Stimulated activated CD8-positive, alpha-beta memory T cell treated with anti-CD3 and anti-CD28 coated beads, Interleukin-15, amount 100 ng/mL, for 48 hours (primary cell): ENCODE measurements around the gene ATF3.

ENCODE experiments used
- DNase-seq, 2 donors: peaks; one replicate each; pipeline ENCODE4 v3.0.0-alpha.2; 2020; ENCODE audit warnings: low read depth in 2 of 2

ATF3 gene

DNA sequence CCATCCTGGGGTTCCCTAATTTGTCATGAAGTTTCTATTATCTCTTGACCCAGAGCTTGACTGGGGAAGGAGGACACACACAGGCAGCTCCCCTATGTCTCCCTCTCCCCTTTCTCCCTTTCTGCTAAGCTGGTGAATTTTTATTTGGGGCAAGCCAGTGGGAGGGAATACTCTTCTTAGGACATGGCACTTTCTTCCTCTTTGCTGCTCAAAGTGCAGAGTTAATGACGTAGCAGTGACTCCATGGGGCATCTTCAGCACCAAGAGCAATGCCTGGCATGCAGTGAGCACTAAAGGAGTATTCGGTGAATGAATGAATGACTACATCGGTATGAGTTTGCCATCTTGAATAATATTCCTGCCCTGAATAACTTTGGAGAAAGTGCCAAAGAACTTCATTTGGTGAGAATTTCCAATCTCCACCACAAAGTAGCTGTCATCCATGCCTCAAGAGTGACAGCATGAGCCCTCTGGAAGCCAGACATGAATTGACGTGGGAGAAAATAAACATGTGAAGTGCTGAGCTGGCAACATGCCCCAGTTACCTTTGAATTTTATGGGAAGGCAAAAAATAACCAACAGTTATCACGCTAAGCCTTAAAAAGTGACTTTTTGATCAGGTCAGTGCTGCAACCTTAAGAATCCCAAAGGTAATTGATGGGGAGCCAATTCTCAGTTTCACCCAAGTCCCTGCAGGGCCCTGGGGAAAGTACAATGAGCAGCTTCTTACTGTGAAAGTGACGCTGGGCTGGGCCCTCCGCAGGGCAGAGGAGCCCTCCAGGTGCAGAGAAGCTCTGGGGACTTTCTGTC, 22.1 kb upstream of the ATF3 start:
- DNase-seq, result no peak

DNA sequence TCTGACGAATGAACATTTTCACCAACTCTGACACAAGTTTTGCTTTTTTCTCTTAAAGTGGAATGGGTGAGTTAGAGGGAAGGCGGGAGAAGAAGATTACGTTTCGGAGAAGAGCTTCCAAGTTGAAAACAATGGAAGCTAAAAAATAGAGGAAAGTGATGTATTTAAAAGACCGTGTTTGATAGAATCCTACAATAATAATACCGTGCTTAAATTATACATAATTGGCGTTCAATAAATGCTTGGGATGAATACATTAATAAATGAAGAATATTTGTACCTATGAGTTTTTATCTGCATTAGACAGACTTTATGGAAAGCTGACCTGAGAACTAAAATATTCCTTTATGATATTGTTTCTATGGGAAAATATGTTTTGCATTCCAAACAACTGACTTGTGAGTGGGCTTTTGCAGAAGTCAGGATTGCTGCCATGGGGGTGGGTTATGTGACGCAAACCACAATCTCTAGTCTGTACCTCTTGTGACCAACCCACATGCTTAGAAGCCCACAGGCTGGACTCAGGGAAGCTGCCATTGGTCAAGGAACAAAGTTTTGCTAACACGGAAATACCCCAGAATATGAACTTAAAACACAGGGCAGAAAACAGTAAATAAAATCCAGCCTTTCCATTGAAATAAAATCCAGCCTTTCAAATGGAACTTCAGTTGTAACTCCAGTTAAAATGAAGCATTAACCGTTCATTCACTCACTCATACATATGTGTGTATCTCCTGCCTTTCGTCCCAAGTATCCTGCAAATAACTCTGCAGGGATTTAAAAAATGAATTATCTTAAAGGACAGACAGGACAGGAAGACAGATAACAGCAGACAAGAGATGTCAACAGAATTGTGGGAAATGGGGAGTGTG, 21.3 kb upstream of the ATF3 start:
- no peak for DNase-seq

DNA sequence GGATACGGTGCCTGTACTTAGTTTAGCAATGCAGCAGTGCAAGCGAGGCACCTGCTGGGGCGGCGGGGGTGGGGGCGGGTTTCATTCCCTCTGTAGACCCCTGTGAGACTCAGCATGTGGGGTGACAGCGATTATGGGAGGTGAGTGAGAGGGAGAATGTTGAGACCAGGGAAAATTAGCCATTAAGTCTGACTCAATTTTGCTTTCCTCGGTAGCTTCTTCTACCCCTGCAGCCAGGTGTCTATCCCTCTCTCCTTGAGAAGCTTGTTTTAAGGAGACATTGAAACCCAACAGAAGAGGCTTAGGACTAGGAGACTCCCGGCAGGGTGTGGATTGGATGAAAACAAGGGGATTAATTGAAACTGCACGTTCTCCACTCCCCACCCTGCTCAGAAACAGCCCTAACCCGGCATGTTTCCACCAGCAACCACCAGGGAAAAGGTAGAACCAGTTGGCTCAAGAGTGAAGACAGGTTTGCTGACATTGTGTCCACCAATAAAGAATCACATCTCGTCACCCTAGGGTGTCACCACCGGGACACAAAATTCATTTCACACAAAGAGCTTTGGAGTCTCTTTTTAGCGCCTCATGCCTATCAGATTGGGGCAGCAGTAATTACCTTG, 20.6 kb upstream of the ATF3 start:
- DNase-seq, result no peak

DNA sequence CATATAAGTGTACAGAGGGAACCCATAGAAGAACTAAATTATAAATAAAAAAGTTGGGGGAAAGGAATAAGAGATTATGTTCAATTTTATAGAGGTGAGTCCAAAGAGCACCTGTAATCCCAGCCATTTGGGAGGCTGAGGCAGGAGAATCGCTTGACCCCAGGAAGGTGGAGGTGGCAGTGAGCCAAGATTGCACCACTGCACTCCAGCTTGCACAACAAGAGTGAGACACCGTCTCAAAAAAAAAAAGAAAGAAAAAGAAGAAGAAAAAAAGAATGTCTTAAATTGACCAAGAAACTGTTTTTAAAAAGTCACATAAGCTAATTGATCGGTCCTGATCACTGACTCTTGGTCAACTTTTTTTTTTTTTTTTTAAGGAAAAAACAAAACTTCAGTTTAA, 19.1 kb upstream of the ATF3 start:
- no peak for DNase-seq

DNA sequence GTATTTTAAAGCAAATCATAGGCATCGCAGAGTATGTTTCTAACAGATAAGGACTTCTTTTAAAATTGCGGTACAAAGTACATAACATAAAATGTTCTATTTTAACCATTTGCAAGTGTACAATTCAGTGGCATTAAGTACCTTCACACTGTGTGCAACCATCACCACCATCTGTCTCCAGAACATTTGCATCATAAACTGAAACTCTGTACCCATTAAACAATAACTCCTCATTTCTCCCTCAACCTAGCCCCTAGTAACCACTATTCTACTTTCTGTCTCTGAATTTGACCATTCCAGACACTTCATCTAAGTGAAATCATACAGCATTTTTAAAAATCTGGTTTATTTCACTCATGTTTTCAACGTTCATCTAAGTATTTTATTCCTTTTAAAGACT, 16.6 kb upstream of the ATF3 start:
- no peak for DNase-seq

DNA sequence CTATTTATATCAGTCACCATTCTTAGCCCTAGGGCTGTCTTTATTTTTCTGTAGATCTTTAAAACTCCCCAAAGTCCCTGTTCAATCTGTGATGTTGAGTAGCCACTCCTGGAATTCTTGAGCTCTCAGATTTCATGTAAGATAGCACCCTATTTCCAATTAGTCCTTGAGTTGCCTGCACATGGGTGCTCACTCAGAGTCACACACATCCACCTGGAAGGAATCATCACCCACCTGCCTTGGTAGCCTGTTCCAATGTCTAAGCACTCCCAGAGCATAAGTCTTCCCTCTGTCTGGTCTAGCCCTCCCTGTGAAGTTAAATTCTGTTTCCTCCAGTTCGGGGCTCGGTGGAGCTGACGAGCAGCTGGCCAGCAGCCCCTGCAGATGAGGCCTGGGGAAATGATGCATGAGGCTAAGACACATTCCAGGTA, 14.7 kb upstream of the ATF3 start:
- no peak for DNase-seq

DNA sequence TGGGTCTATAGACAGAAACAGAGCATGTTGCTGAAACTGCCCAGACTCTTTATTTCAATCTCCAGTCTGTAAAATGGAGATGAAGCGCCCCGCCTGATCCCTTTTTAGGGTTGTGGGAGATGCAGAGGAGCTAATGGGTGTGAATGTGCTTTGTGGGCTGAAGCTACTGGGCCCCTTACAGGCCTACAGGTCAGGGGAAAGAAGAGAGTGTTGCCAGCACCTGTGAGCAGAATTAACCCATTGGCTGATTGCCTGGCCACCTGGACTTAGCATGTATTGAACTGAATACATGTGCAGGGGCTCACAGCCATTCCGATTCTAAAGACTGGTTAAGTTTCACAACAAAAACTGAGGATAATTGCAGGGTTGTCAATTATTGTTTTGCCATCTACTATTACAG, 13.9 kb upstream of the ATF3 start:
- no peak for DNase-seq

DNA sequence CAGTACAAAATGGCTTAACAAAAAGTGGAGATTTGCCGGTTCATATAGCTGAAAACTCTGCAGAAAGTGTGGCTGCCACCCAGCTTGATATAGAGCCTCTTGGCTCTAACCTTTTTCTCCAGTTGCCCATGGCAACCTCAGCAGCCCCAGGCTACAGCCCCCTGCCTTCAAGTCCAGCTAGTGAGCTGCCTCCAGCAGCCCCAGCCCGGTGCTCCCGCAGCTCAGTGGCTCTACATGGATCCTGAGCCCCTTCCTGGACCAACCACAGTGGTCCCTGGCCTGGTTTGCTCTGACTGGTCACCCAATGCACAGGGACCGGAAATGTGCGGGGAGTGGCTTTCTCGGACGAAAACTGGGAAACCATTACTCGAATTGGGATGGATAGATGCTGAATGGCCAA, 13.3 kb upstream of the ATF3 start:
- no peak for DNase-seq

DNA sequence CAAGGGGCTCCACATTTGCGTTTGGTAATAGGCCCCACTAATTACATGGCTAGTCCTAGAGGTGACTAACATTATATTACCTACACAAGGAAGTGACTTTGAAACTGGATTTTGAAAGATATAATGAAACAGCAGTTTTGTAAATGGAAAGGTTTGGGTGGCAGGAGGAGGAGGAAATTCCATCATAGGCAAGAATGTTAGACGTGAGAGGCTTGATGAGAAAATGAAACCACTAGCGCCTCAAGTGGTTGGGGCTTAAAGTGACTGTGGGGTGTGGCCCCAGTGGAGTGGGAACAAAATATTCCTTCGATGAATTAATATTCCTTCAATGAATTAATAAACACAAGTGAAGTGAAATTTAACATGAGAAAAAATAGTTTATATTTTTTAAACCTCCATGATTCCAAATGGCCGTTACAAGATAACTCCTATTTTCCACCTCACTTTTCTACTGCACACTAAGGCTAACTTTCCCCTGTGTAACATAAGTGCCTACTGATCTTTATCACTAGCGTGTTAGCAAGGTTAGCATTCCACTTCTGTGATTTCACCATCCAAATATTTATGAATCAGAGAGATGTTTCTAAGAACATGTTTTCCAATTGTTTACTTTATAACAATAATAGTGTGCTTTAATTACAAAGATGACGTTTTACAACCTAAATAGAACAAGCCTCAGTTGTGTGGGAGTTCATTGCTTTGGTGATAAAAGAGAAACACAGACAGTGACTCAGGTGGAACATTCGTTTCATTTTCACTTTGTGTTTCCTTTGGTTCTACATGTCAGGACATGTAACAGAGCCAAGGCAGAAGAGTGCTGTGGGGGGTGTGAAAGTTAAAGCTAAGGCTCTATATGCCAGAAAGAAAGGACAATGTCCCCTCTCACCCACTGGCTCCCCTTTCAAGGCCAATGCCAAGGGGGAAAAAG, 12.5 kb upstream of the ATF3 start:
- no peak for DNase-seq

DNA sequence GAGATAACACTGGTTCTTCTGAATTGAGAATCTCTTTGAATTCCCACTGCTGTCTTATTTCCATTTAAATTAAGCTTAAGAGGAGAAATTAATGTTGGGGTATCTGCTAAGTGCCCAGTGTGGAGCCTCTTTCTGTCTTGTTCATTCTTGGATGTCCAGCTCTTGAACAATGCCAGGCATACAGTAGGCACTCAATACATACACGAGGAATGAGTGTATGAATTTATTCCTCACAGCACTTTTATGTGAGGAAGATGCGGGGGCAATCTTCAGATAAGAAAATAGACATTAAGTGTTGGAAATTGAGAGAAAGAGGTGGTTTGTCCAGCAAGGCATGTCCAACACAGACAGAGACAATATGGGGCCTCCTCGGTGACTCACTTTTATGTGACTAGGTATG, 11.8 kb upstream of the ATF3 start:
- DNase-seq, result no peak

DNA sequence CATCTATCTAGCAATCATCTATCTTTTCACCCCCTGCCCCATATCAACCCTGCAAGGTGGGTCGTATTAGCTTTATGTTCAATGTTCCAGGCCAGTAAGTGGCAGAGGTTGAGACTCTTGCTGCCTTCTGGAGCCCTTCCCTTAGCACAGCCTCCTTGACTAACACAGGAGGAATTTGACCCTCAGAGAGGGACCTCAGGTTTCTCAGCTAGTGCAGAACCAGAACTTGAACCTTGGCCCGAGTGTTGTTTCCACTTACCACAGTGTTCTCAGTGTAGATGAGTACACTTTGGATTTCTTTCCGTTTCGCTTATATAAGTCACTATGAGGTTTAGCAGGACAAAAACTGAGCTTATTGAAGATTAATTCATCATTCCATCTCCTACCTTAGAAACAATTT, 11.1 kb upstream of the ATF3 start:
- DNase-seq, result no peak

DNA sequence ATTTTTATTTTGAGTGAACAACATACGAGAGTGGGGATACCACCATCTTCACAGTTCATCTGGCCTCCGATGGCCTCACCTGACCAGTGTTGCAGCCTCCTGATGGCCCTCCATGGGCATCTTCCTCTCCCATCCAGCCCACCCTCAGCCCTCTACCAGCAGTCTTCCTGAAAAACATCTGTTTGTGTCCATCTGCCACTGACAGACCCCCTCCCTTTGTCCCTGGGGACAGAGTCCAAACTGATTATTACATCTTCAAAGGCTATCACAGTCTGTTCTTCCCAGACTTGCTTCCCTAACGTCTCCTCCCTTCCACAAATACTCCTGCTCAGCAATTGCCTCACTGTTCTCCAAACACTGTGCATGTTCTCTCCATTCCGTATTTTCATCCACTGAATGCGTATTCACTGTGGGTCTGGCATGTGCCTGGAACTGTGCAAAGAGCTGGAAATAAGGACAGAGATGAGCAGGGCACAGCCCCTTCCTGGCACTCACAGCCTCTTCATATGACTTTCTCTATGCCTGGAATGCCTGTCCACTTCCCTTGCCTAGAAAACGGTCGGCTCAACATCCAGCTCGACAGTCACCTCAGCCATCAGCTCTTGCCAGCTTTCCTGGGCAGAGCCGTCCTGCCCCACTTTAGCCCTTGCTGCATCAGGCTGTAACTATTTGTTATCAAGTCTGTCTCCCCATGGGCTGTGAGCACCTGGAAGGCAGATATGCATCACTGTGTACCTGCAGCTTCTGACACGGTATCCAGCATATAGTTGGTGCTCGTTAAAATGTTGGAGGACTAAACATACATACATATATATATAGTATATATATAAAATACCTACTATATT, 8.3 kb upstream of the ATF3 start:
- DNase-seq, result no peak

DNA sequence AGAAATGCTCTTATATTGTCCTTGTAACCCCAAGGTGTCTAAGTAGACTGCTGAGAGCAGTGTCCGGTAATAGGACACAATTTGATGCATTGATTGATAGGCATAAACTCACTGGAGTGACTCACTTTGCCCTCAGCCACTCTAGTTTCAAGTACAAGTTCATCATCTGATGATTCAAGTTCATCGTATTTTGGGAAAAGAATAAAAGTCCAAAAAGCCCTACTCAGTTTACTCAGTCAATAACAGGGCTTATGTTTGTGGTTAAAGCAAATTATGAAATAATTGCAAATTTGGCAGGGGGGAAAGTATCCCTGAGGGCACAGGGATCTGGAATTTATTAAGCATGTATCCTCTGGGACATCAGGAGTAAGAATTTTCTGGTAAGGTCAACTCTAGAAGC, 7.6 kb upstream of the ATF3 start:
- no peak for DNase-seq

DNA sequence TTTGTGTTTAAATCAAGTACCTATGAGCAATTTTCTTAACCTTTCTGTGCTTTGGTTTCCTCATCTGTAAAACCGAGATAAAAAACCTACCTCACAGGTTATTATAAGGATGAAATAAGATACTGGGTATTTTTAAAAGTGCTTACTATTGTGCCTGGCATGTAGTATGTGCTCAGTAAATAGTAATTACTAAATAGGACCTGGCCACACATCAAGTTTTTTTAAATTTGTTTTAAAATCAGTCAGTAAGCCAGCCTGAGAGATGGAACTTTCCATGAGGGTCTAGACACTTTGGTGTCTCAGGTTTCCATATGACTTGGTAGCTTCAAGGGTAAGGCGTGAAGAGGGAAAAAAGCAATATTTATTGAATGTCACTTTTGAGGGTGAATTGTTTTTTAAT, 7.0 kb upstream of the ATF3 start:
- no peak for DNase-seq

DNA sequence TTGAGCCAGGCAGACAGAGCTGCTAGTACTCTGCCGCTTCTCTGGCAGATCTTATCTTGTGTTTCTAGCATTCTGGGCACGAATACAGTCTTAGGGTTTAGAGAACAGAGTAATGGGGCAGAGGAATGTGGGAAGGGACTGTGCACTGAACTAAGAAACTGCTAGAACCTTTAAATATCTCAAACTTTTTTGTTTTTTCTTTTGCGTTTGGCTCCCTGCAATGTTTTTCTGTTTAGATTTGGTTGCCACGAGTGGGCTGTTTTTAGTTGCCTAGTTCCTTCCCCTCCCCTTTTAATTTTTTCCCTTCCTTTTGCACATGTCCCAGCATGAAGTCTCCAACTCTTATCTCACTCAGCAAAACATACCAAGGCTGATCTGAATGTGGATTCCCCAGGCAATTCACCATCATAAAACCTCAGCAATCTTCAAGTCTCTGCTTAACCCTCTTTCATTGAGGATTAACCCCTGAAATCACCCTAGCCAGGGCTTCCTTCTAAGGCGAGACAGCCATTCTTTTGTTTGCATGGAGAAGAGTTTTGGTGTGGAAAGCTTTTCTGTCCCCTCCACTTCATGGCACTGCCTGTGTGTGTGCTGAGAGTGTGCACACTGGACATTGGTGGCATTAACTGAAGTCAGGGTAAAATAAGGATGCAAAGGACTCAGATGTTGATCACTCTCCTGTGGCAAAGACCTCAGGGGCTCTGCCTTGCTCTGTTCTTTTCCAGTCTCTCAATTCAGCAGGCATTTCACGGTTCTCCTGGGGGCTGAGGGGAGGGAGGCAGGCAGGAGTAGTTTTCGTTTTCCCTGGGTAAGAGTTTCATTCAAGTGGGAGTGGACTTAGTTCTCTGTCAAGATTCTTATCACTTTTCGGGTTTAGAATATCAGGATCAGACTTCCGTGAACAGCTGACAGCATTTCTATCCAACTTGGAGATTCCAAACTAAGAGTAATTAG, 2.8 kb upstream of the ATF3 start:
- no peak for DNase-seq

DNA sequence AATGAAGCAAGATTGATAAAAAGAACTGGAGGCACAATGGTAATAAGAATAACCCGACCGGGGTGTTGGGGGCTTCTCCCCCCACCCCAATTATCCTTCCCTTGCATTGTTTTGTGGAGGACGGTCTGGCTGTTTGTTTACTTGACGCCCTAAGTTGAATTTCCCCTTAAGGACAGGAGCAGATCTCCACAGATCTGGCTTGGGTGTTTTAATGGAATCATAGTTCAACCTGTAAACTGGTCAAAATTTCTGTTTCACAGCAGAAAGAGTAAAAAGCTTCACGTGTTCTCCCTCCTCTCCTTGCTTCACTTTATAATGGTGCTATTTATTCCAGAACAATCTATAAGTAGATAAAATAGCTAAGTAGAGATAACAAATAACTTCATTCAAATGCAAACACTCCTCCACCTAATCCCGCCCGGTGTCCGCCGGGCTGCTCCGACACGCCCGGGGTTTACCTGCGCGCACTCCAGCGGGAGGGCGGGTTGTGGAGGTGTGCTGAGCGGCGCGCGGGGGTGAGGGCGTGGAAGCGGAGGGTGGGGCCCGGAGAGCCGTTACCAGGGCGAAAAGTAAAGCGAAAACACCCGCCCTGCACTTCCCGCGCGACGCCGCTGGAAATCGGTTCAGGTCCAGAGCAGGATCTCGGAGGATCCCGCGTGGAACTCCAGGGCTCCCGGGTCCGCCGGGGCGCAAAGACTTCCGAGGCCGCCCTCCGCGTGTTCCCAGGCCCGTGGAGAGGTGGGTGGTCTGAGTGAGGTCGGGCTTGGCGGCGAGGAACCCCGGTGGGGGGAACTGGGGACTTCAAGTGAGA, 2.0 kb upstream of the ATF3 start:
- no peak for DNase-seq

DNA sequence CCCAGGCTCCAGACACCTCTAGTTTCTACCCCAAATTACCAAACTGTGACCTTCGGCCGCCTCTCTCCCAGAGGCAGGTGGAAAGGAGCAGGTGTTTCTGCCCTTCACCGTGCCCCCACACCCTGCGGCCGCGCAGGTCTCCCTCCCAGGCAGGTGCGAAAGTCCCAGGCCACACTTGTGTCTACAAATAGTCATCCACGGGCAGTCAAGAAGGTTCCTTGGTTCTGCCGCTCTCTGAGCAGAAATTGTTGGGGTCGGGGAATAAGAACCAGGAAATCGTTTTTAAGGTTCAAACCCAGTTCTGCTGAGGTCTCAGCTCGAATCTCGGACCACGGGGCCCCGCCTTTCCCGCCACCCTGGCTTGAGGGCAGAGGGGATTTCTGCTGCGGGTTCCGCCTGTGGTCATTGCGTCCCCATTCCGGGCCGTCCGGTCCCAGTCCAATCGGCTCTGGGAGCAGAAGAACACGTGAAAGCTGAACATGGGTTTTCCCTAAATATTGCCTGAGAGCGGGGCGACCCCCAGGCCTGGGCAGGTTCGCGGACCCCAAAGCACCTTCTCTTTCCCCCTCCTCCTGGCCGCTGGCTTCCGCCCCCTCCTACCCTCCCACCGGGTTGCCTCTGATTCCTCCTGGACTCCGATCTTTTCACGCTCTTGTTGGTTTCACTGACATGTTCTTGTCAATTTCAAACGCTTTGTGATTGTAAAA, 1.2 kb upstream of the ATF3 start:
- no peak for DNase-seq

DNA sequence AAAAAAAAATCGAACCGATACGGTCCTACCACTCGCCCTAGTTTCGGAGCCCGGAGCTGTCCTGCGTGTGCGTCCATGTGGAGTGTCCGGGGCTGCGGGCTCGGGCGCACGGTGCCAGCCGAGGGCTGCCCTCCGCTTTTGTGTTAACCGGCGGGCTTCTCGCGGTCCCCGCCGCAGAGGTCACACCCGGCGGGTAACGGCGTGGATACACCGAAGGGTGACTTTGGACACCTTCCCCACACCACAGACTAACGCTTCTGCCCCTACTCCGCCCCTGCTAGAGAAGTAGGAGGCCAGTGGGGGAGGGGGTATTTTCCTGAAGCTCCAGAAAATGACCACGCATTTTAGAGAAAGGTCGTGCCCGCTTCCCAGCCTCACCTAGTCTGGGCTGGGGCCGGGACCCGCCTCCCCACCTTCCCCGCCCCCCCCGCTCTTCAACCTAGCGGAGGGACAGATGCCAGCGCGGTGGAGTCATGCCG, 609 bp upstream of the ATF3 start:
- no peak for DNase-seq
